ENCODE results near the gene GABRG3.

GRCh38 chr15:27036210-27036609 is 65.2 kb downstream of the GABRG3 start:
- no peak for TF ChIP-seq TAF1 (conservative IDR thresholded peaks at IDR 0.05)
- TF ChIP-seq FOXA1 (IDR thresholded peaks at IDR 0.05) = no peak
- TF ChIP-seq CTCF (IDR thresholded peaks at IDR 0.05; ENCODE audit: low read depth, low read length, missing input control) = no peak

Measured in liver (tissue), 3 donors.